Activated naive CD8-positive, alpha-beta T cell treated with anti-CD3 and anti-CD28 coated beads, Interleukin-2, amount 10 ng/mL, durations not matched to agents 7 days and 5 days (primary cell): ENCODE results near the gene PTPN21. TPM values are rescaled to one million over a fixed set of nuclear protein-coding genes. Genes with fewer than 3 reads are reported as not detected.

ENCODE experiments used
- total RNA-seq, 2 experiments: library from RNA; stranded (reverse); gene quantifications; one replicate each; pipeline ENCODE4 v1.2.3, GENCODE V29; 2021

Gene PTPN21
- total RNA-seq, 2 experiments from 2014 or later = not detected

Other genes starting within 250 kb of the PTPN21 start
- not detected for gene KCNK10, start 231.7 kb downstream of the PTPN21 start, total RNA-seq
- 1 to 10 TPM; 2.9 to 3.3 TPM for gene SPATA7, start 169.3 kb downstream of the PTPN21 start, total RNA-seq
- gene ZC3H14, start 8.0 kb upstream of the PTPN21 start, total RNA-seq = 10 to 100 TPM; 43.3 to 46.8 TPM
- gene EML5, start 237.9 kb upstream of the PTPN21 start, total RNA-seq = 1 to 10 TPM; 2.2 to 2.9 TPM